ENCODE data around the gene IGSF22.

Gene IGSF22

DNA sequence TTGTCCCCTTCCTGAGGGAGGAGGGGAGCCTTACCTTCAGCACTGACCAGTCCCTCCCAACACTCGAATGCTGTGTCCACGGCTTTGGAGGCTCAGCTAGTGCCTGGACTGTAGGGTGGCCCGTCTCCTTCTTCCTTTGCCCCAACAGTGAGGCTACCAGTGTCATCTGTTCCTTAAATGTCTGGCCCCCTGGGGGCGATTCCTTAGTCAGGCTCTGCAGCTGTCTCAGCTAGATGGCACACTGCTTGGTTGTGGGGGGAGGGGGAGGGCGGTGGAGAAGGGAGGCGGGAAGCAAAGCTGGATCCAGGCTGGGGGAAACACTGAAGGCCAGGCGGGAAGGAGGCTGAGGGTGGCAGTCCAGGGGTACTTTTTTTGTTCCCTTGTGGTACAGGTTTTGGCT lies at the start of gene IGSF22:
IGSF22 (minus strand) TSS at position 149 of the 400 bp plus-strand sequence. CDS start 1,952 bp downstream, outside the sequence.
- no peaks in the 10 kb centered on the region for H3K36me3 Mint-ChIP-seq (ENCODE audit: low read depth)
- no peak within 1 kb of the TSS for H3K4me3 Mint-ChIP-seq
- no peaks in the 10 kb centered on the region for H3K27me3 Mint-ChIP-seq
- H3K9me3 Mint-ChIP-seq: no peaks in the 10 kb centered on the region
- H3K27ac Mint-ChIP-seq: no peak within 1 kb of the TSS
- H3K4me1 Mint-ChIP-seq (ENCODE audit: low read depth): peaks cover 21% of the 10 kb centered on the region

DNA sequence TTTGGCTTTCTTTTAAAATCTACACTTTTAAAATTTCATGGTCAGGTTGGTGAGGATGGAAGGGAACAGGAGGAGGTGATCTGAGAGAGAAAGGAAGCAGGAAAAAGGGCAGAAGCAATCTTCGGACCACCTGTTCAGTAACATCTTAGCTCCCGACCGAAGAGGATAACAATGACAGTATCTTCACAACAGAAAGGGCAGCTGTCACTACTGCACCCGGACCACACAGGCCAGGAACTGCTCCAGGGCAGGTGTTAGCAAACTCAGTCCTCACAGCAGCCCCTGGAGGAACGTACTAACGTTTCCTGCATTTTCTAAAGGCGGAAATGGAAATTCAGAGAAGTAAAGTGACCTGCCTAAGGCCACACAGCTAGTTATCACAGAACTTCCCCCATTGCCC lies 48.8 kb upstream of the IGSF22 start:
- no peak overlapping the region for H3K27ac Mint-ChIP-seq
- H3K27me3 Mint-ChIP-seq: peaks cover 7% of the 10 kb centered on the region
- no peaks in the 10 kb centered on the region for H3K9me3 Mint-ChIP-seq
- H3K36me3 Mint-ChIP-seq (ENCODE audit: low read depth): no peaks in the 10 kb centered on the region
- peaks cover 5% of the 10 kb centered on the region for H3K4me1 Mint-ChIP-seq (ENCODE audit: low read depth)
- no peak overlapping the region for H3K4me3 Mint-ChIP-seq

DNA sequence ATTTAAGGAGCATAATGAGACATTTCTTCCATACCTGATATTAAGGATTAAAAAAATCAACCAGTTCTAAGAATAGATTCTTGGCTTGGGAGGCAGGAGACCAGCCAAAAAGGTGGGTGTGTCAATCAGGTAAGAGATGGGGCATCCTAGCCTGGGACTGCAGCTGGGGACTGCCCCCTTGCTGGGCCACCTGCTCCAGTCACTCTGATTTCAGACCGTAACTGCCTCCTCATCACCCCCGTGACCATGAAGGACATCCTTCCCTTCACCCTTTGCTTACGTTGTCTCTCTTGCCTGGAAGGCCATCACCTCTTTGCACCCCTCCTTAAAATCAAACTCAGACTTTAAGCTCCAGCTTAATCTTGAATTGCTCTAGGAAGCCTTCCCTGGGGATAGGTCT lies 47.7 kb upstream of the IGSF22 start:
- H3K4me1 Mint-ChIP-seq (ENCODE audit: low read depth): peaks cover 8% of the 10 kb centered on the region
- H3K9me3 Mint-ChIP-seq: no peaks in the 10 kb centered on the region
- no peaks in the 10 kb centered on the region for H3K36me3 Mint-ChIP-seq (ENCODE audit: low read depth)
- no peak overlapping the region for H3K4me3 Mint-ChIP-seq
- H3K27me3 Mint-ChIP-seq: peaks cover 7% of the 10 kb centered on the region
- H3K27ac Mint-ChIP-seq: no peak overlapping the region

DNA sequence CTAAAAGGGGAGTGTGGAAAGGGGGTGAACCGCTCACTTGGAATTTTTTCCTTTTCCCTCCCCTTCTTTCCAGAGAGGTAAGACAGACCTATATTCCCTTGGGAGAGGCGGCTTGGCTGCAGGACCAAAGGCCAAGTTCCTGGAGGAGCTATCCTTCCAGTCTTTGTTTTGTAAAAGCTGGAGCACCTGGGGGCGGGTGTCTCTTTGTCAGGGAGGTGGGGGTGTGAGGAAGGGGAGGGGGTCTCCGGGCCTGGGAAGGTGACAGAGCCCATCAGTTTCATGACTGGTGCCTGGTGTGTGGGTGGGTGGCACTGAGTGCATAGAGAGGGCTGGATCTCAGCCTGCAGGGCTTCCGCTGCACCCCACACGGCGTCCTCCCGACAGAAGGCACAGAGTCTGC lies 47.1 kb upstream of the IGSF22 start:
- H3K36me3 Mint-ChIP-seq (ENCODE audit: low read depth): no peaks in the 10 kb centered on the region
- H3K27me3 Mint-ChIP-seq: peaks cover 7% of the 10 kb centered on the region
- no peak overlapping the region for H3K27ac Mint-ChIP-seq
- H3K4me1 Mint-ChIP-seq (ENCODE audit: low read depth): peaks cover 11% of the 10 kb centered on the region
- H3K4me3 Mint-ChIP-seq: no peak overlapping the region
- H3K9me3 Mint-ChIP-seq: no peaks in the 10 kb centered on the region

DNA sequence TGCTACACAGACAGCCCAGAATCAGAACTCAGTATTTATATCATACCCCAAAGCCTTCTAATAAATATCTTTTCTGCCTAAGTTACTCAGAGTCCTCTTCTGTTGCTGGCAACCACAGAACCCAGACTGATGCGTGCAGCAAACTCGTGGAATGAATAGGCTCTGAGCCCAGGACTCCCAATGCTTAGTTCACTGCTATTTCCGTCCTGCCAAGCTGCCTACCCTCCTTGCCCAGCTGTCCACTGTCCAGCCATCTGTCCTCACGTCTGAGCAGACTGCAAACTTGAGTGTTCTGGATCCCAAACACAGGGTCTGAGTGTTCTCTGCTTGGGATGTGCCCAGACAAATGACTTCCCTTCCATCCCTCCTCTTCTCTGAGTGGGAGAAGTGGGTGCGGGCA lies 46.2 kb upstream of the IGSF22 start:
- H3K27ac Mint-ChIP-seq: no peak overlapping the region
- H3K4me1 Mint-ChIP-seq (ENCODE audit: low read depth): peaks cover 16% of the 10 kb centered on the region

DNA sequence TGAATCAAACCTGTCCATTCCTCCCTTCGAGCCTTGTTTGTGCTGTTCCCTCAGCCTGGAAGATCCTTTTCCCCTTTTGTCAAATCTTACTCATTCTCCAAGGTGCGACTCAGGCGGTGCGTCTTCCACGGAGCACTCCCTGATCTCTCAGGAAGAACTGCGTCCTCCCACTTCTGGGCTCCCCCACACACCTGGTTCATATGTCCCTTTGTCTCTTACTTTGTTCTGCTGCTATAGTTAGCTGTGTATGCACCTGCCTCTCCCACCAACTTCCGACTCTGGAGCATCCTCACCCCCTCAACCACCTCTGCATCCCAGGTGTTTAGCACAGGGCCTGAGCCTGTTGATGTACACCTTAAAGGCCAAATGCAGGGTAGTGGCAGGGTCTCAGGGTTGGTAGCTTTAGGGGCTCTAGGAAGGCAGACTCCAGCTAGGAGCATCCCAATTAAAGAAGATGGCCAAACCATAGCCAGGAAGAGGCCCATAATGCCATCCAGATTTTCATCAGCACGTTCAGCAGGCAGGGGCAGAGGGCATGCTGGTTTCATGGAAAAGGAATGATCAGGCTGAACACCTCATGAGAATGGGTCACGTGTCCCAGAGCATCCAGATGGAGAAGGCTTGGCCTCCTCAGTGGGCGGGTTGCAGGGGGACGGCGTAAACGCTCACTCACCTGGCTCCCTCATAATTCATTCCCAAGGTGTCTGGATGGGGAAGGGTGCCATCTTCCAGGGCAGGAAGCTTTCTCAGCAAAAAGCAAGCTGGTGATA lies 45.5 kb upstream of the IGSF22 start:
- H3K27ac Mint-ChIP-seq: no peak overlapping the region
- H3K4me1 Mint-ChIP-seq (ENCODE audit: low read depth): peaks cover 16% of the 10 kb centered on the region
- H3K36me3 Mint-ChIP-seq (ENCODE audit: low read depth): no peaks in the 10 kb centered on the region
- H3K9me3 Mint-ChIP-seq: no peaks in the 10 kb centered on the region
- H3K4me3 Mint-ChIP-seq: no peak overlapping the region
- peaks cover 7% of the 10 kb centered on the region for H3K27me3 Mint-ChIP-seq

More for the DNA sequence above, 46.2 kb upstream of the IGSF22 start:
- Mint-ChIP-seq H3K4me3 (no peak overlapping the region), H3K9me3 (no peaks in the 10 kb centered on the region), H3K27me3 (peaks cover 7% of the 10 kb centered on the region), H3K36me3 (ENCODE audit: low read depth) (no peaks in the 10 kb centered on the region)

DNA sequence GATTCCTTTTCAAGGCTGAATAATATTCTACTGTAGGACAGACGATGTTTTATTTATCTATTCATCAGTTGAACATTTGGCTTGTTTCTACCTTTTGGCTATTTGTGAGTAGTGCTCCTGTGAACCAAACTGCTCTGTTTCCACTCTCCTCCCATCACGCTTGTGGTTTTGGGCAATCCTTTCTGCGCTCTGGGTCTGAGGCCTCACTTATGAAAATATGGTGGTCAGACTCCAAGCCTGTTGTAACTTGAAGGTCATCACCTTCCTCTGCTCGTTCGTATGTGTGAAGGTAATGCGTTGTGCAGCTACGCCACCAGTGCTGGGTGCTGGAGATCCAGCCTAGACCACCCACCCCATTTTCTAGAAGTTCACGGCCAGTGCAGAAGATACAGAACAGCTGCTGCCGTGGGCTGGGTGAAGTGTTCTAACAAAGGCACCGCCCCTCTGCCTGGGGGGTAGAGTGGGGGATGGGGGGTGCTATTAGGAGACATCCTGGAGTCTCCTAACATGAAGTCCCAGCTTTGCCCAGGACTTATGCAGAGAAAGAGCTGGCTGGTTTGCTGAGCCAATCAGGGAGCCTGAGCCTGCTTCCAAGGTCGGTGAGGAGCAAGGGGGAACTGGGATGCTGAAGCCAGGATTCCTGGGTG lies 44.6 kb upstream of the IGSF22 start:
- Mint-ChIP-seq H3K36me3 (ENCODE audit: low read depth) (no peaks in the 10 kb centered on the region), H3K27me3 (peaks cover 7% of the 10 kb centered on the region), H3K27ac (no peak overlapping the region), H3K4me1 (ENCODE audit: low read depth) (peaks cover 16% of the 10 kb centered on the region), H3K9me3 (no peaks in the 10 kb centered on the region), H3K4me3 (no peak overlapping the region)

DNA sequence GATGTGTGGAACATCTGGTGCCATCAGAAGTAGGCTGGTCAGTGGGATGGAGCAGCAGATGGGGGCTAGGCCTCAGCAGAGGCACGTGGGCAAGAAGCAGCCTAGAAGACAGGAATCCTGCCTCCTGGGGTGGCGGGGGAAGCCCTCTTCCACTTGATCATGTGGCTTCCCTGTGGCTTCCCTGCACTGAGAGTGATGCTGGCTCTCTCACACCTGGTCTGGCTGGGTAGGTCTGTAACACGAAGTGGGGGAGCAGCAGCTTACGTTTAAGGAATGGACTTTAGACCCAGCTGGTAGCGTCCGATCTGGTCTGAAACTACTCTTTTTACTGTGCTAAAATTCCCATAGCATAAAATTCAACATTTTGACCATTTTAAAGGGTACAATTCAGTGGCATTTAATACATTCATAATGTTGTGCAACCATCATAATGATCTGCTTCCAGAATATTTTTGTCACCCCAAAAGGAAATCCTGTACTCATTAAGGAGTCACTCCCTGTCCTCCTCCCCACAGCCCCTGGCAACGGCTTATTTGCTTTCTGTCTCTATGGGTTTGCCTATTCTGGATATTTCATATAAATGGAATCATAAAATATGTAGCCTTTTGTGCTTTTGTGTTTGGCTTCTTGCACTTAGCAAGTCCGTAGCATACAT lies 43.9 kb upstream of the IGSF22 start:
- Mint-ChIP-seq H3K27ac (peak overlapping the region; percentile 63), H3K27me3 (peaks cover 7% of the 10 kb centered on the region), H3K4me3 (no peak overlapping the region), H3K4me1 (ENCODE audit: low read depth) (peaks cover 16% of the 10 kb centered on the region), H3K36me3 (ENCODE audit: low read depth) (no peaks in the 10 kb centered on the region), H3K9me3 (no peaks in the 10 kb centered on the region)

DNA sequence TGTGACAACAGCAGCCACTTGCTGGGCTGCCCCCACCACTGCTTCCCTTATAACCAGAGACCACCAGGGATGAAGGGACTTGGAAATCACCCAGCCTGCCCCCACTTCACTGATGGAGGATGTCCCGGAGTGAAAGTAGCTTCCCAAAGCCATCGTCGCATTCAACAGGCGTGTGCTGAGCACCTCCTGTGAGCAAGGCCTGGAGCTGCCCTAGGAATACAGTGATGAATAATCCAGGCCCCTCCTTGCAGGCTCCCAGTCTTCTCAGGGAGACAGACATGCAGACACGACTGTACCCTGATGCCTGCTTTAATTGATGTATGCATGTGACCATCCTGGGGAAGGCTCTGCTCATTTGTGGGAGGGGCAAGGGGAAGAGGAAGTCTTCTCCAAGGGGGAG lies 43.0 kb upstream of the IGSF22 start:
- no peaks in the 10 kb centered on the region for H3K9me3 Mint-ChIP-seq
- H3K4me3 Mint-ChIP-seq: no peak overlapping the region
- H3K27ac Mint-ChIP-seq: no peak overlapping the region
- peaks cover 7% of the 10 kb centered on the region for H3K27me3 Mint-ChIP-seq
- peaks cover 22% of the 10 kb centered on the region for H3K4me1 Mint-ChIP-seq (ENCODE audit: low read depth)
- no peaks in the 10 kb centered on the region for H3K36me3 Mint-ChIP-seq (ENCODE audit: low read depth)

DNA sequence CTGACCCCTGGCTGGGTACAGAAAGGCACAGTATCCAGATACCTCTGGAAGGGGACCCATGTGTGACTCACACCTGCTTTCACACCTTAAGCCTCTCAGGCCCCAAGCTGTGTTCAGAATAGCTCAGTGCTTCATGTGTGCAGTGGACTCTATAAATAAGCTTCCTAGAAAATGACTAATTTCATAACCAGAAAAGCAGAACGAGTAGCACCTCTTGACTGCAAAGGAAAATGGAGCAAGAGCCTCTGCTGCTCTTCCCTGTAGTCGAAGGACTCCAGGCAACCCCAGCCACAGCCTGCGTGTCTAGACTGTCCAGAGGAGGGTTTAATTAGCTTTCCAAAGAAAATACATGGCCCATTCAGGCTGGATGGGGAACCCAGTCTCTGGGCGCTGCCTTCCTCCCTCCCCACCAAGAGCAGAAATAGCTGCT lies 42.5 kb upstream of the IGSF22 start:
- Mint-ChIP-seq H3K36me3 (ENCODE audit: low read depth) (no peaks in the 10 kb centered on the region), H3K9me3 (no peaks in the 10 kb centered on the region), H3K4me3 (no peak overlapping the region), H3K27me3 (peaks cover 7% of the 10 kb centered on the region), H3K4me1 (ENCODE audit: low read depth) (peaks cover 27% of the 10 kb centered on the region), H3K27ac (no peak overlapping the region)

DNA sequence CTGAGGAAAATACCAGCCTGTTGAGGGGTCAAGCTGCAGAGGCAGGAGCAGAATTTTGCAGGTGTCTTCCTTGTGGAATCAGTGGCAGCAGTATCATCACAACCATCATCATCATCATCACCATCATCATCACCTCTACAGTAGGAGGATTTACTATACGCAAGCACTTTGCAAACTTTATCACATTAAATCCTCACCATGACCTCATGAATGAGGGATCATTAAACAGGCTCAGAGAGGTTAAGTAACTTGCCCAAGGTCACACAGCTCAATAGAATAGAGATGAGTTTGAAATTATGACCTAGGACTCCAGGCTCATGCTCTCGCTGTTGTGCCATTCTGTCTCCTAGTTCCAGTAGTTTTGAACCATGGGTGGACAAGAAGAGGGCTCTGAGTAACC lies 40.0 kb upstream of the IGSF22 start:
- Mint-ChIP-seq H3K36me3 (ENCODE audit: low read depth) (no peaks in the 10 kb centered on the region), H3K4me3 (no peak overlapping the region), H3K27me3 (no peaks in the 10 kb centered on the region), H3K9me3 (no peaks in the 10 kb centered on the region), H3K4me1 (ENCODE audit: low read depth) (peaks cover 27% of the 10 kb centered on the region), H3K27ac (no peak overlapping the region)

DNA sequence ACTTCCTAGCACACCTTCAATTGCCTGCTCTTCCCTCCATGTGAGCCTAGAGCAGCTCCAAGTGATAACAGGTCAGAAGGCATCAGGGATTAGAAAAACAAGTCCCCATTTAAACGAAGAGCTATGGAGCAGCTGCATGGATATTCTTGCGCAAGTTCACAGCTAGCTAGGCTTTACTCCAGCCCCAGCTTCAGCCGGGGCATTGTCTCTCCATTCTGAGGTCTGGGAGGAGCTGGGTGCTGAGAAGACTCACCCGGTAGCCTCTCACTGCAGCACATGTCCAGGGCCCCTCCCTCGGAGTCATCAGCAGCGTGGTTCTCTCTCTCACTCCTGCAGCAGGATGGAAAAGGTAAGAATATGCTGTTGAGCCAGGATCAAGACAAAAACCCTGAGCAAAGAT lies 39.6 kb upstream of the IGSF22 start:
- Mint-ChIP-seq H3K36me3 (ENCODE audit: low read depth) (no peaks in the 10 kb centered on the region), H3K4me1 (ENCODE audit: low read depth) (peaks cover 27% of the 10 kb centered on the region), H3K27ac (no peak overlapping the region), H3K4me3 (no peak overlapping the region), H3K9me3 (no peaks in the 10 kb centered on the region), H3K27me3 (no peaks in the 10 kb centered on the region)

DNA sequence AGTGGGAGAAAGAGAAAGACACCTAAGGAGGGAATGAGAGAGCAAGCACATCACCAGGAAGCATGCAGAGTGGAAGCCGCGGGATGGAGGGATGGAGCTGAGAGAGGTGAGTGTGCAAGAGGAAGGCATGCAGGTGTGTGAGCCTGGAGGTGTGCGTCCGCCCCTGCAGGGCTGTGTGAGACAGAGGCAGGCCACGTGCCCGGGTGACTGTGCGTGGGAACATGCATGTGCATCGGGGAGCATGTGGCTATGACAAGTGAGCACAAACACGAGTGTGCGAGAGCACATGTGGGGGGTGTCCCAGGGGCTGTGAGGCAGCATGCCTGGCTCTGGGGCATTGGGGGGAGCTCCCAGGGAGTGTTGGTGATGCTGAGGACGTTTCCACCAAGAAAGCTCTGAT lies 35.8 kb upstream of the IGSF22 start:
- no peaks in the 10 kb centered on the region for H3K9me3 Mint-ChIP-seq
- H3K4me3 Mint-ChIP-seq: no peak overlapping the region
- peaks cover 11% of the 10 kb centered on the region for H3K4me1 Mint-ChIP-seq (ENCODE audit: low read depth)
- no peak overlapping the region for H3K27ac Mint-ChIP-seq
- H3K36me3 Mint-ChIP-seq (ENCODE audit: low read depth): no peaks in the 10 kb centered on the region
- no peaks in the 10 kb centered on the region for H3K27me3 Mint-ChIP-seq

DNA sequence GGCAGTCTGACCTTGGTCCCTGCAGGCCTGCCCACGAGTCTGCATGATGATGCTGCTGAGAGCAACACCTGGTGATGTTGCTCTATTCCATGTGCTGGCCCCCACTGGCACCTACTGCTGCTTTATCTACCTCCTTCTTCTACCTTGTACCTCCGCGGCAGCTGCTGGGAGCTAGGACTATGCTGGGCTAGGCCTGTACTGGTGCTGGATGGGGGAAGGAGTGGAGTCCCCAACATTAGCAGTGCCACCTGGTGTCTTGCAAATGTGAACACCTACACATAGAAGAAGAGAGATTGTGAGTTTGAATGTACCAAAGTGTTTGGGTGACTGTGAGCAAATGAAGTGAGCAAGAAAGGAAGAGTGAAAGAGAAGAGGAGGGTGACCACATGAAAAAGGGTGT lies 35.2 kb upstream of the IGSF22 start:
- no peak overlapping the region for H3K4me3 Mint-ChIP-seq
- H3K4me1 Mint-ChIP-seq (ENCODE audit: low read depth): peaks cover 11% of the 10 kb centered on the region
- no peaks in the 10 kb centered on the region for H3K36me3 Mint-ChIP-seq (ENCODE audit: low read depth)
- H3K9me3 Mint-ChIP-seq: no peaks in the 10 kb centered on the region
- no peaks in the 10 kb centered on the region for H3K27me3 Mint-ChIP-seq
- H3K27ac Mint-ChIP-seq: no peak overlapping the region

DNA sequence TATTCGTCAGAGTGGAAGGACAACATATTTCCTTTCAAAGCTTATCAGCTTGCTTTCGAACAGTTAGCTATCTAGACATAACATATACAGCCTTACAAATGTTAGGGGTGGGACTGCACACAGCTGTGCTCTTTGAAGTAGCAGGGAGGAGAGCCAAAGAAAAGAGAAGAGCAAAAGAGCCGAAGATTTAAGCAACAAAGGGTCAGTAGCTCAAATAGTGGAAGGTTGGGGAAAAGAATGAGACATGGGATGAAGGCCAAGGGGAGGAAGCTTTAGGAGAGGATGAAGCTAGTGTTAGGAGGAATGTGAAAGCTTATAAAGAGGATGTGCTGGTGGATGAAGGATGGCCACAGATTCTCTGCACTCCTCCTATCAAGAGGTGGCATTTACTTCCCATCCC lies 31.8 kb upstream of the IGSF22 start:
- peaks cover 8% of the 10 kb centered on the region for H3K4me1 Mint-ChIP-seq (ENCODE audit: low read depth)
- H3K4me3 Mint-ChIP-seq: no peak overlapping the region
- H3K36me3 Mint-ChIP-seq (ENCODE audit: low read depth): no peaks in the 10 kb centered on the region
- H3K27ac Mint-ChIP-seq: no peak overlapping the region
- no peaks in the 10 kb centered on the region for H3K27me3 Mint-ChIP-seq
- H3K9me3 Mint-ChIP-seq: no peaks in the 10 kb centered on the region

Measured in stimulated activated naive CD8-positive, alpha-beta T cell treated with anti-CD3 and anti-CD28 coated beads, Interleukin-15, Interleukin-2, amounts not matched to agents 100 ng/mL and 50 ng/mL, for 24 hours (primary cell).